Measurements from ENCODE around the gene SERAC1.
"Not testable (repeated sequence)": the region's sequence is repeated elsewhere in the genome, so short reads cannot be mapped to it uniquely, and the experiment has no call there.

GRCh38 chr6:158209582-158210333, 41.7 kb upstream of the SERAC1 start:
- TF ChIP-seq CTCF, POLR2A (IDR thresholded peaks at IDR 0.05): not testable (repeated sequence)

All from tibial nerve (tissue), 3 donors.